Endothelial cell of umbilical vein (primary cell): Measurements from ENCODE around the gene SORCS2. TPM values are rescaled to one million over a fixed set of nuclear protein-coding genes. Genes with fewer than 3 reads are reported as not detected.

ENCODE experiments used
- BruUV-seq: library from RNA; stranded (reverse); fragments of 400-500 nt; replicated peaks from 2 replicates; lab custom pipeline; 2021; lab: Mats Ljungman, UMichigan
- CTCF ChIA-PET: fragments of 300-600, 350-600 bp; sonication (Branson Sonifier 250); formaldehyde crosslinking; loops from one replicate; lab custom pipeline; 2021; ENCODE audit warnings: antibody characterized with exemption, inconsistent platforms; lab: Charles Lee
- POLR2A ChIA-PET: fragments of 300-600, 350-600 bp; sonication (Branson Sonifier 250); formaldehyde crosslinking; loops from one replicate; lab custom pipeline; 2021; ENCODE audit warnings: antibody characterized with exemption, inconsistent platforms; lab: Charles Lee
- DNase-seq: peaks from one replicate; pipeline ENCODE4 v3.0.0-alpha.2; 2011; ENCODE audit warnings: low read depth, low spot score
- FAIRE-seq: peaks from 2 replicates; lab custom pipeline; 2011; peaks lifted over from hg19 to GRCh38; lab: Jason Lieb, UNC
- H2AFZ ChIP-seq: 2 replicates; pipeline ENCODE4 v1.6.0; 2012; ENCODE audit warnings: low read depth, low read length, control low read depth, inconsistent platforms
- H3K27ac ChIP-seq: 2 replicates; pipeline ENCODE4 v1.5.1; 2011; ENCODE audit warnings: low read depth, mild to moderate bottlenecking, control low read depth, low read length, moderate library complexity; ENCODE audit not compliant: insufficient read depth
- H3K27me3 ChIP-seq, 2 experiments: 2 replicates each; pipeline versions ENCODE4 v1.6.0 to v1.6.1; 2011; ENCODE audit warnings: low read length in 2 of 2, mixed read lengths in 1 of 2; ENCODE audit not compliant: control insufficient read depth in 2 of 2, insufficient read depth in 2 of 2
- H3K36me3 ChIP-seq, 2 experiments: 2 replicates in 1 of 2; 3 replicates in 1 of 2; pipeline ENCODE4 v1.5.1; 2011; ENCODE audit warnings: low read length in 2 of 2, mild to moderate bottlenecking in 1 of 2, moderate library complexity in 1 of 2; ENCODE audit not compliant: control insufficient read depth in 2 of 2, insufficient read depth in 2 of 2; ENCODE audit errors: extremely low read depth in 1 of 2
- H3K4me1 ChIP-seq: 3 replicates; pipeline ENCODE4 v1.5.1; 2011; ENCODE audit warnings: mild to moderate bottlenecking, low read length; ENCODE audit not compliant: control insufficient read depth, insufficient read depth; ENCODE audit errors: extremely low read depth
- H3K4me2 ChIP-seq: 2 replicates; pipeline ENCODE4 v1.6.1; 2011; ENCODE audit warnings: low read length, control low read depth, mixed read lengths; ENCODE audit not compliant: insufficient read depth
- H3K4me3 ChIP-seq, 3 experiments: fragments of 200-600 bp in 1 of 3; sonication (generic), shearing (Covaris generic) in 1 of 3; replicated peaks in 1 of 3; 2 replicates each; pipeline ENCODE4 v1.5.1; 2011 to 2016; ENCODE audit warnings: control low read depth in 3 of 3, low read length in 3 of 3, mild to moderate bottlenecking in 2 of 3, inconsistent platforms in 1 of 3, low read depth in 1 of 3, moderate library complexity in 1 of 3; ENCODE audit not compliant: insufficient read depth in 1 of 3
- H3K79me2 ChIP-seq: 2 replicates; pipeline ENCODE4 v1.6.0; 2012; ENCODE audit warnings: low read length, inconsistent platforms; ENCODE audit not compliant: control insufficient read depth, insufficient read depth
- H3K9ac ChIP-seq: replicated peaks from 2 replicates; pipeline ENCODE3; 2011; ENCODE audit warnings: low read length, control low read depth; ENCODE audit not compliant: insufficient read depth; ENCODE audit errors: extremely low read depth
- H3K9me1 ChIP-seq: replicated peaks from 3 replicates; pipeline ENCODE4 v1.6.0; 2011; ENCODE audit warnings: mild to moderate bottlenecking, low read length; ENCODE audit not compliant: control insufficient read depth, insufficient read depth; ENCODE audit errors: extremely low read depth
- H3K9me3 ChIP-seq: replicated peaks from 2 replicates; pipeline ENCODE4 v1.5.1; 2012; ENCODE audit warnings: low read length, inconsistent platforms; ENCODE audit not compliant: control insufficient read depth, insufficient read depth
- H4K20me1 ChIP-seq: replicated peaks from 2 replicates; pipeline ENCODE3; 2011; ENCODE audit warnings: mild to moderate bottlenecking, low read length; ENCODE audit not compliant: control insufficient read depth, insufficient read depth; ENCODE audit errors: extremely low read depth
- CTCF ChIP-seq, 2 donors: IDR thresholded peaks; 1 replicate in 1 of 2; 2 replicates in 1 of 2; pipeline ENCODE4 v1.5.1; 2011; ENCODE audit warnings: low read length in 2 of 2, mild to moderate bottlenecking in 2 of 2, moderate library complexity in 2 of 2, control low read depth in 1 of 2, inconsistent platforms in 1 of 2, low read depth in 1 of 2; ENCODE audit not compliant: insufficient read depth in 1 of 2; ENCODE audit errors: extremely low read depth in 1 of 2
- EZH2 ChIP-seq: IDR thresholded peaks from 2 replicates; pipeline ENCODE4 v1.6.1; 2012; ENCODE audit warnings: borderline replicate concordance, low read depth, mild to moderate bottlenecking, moderate library complexity, low read length, inconsistent platforms; ENCODE audit not compliant: severe bottlenecking
- FOS ChIP-seq: IDR thresholded peaks from 2 replicates; pipeline ENCODE4 v1.6.1; 2011; ENCODE audit warnings: mild to moderate bottlenecking, low read length, moderate library complexity, borderline replicate concordance; ENCODE audit not compliant: insufficient read depth
- GATA2 ChIP-seq: IDR thresholded peaks from 2 replicates; pipeline ENCODE4 v1.7.0; 2011; ENCODE audit warnings: low read depth, mild to moderate bottlenecking, moderate library complexity, mixed read lengths, low read length; ENCODE audit not compliant: insufficient read length, insufficient read depth
- JUN ChIP-seq: IDR thresholded peaks from 2 replicates; pipeline ENCODE4 v1.6.1; 2011; ENCODE audit warnings: borderline replicate concordance, low read depth; ENCODE audit not compliant: insufficient read length, insufficient read depth
- MAX ChIP-seq: IDR thresholded peaks from 2 replicates; pipeline ENCODE4 v1.6.1; 2011; ENCODE audit not compliant: insufficient read depth, insufficient read length
- MYC ChIP-seq: IDR thresholded peaks from one replicate; pipeline ENCODE4 v1.6.1; 2011; ENCODE audit warnings: mild to moderate bottlenecking, low read depth, low read length
- POLR2A ChIP-seq: IDR thresholded peaks from 2 replicates; pipeline ENCODE4 v1.6.1; 2012; ENCODE audit warnings: low read depth, mild to moderate bottlenecking, control low read depth, low read length
- POLR2AphosphoS5 ChIP-seq: IDR thresholded peaks from 2 replicates; pipeline ENCODE4 v1.6.1; 2012; ENCODE audit warnings: low read depth, mild to moderate bottlenecking, control low read depth, low read length, moderate library complexity; ENCODE audit not compliant: insufficient read depth
- dilution Hi-C: fragments of 300-500 bp; cut with MboI; formaldehyde crosslinking; loops from one replicate; pipeline ENCODE4 v1.15.0; 2019; ENCODE audit warnings: low sequenced_read_pairs; ENCODE audit not compliant: extremely low pct_ligation_motif_present
- intact Hi-C: fragments of 100-400 bp; cut with micrococcal nuclease; formaldehyde crosslinking; loops from one replicate; pipeline ENCODE4 v1.10.0; 2022
- polyA plus RNA-seq, 4 experiments: library from polyadenylated mRNA; depleted of rRNA in 3 of 4; stranded (reverse) in 3 of 4; unstranded in 1 of 4; fragments of >200 nt; gene quantifications; 2 replicates each; pipeline versions ENCODE4 v1.2.1 to v1.2.3, GENCODE V29; 2011 to 2012; ENCODE audit warnings: missing spikeins in 1 of 4
- total RNA-seq: library from RNA; stranded (reverse); gene quantifications from 2 replicates; pipeline ENCODE4 v1.2.3, GENCODE V29; 2021

SORCS2 gene
- total and polyA plus RNA-seq, 2 donors (not counting 3 experiments of a cell fraction or from before 2014, with no cell fraction given) = not detected

GRCh38 chr4:7756561-7757355 lies 564.4 kb downstream of the SORCS2 start:
- Histone ChIP-seq H2AFZ (no peak overlapping the region), H3K9me1 (no peaks in the 10 kb centered on the region), H4K20me1 (no peaks in the 10 kb centered on the region), H3K27me3 (no peaks in the 10 kb centered on the region), H3K27ac (no peak overlapping the region), H3K79me2 (no peaks in the 10 kb centered on the region), H3K4me1 (peaks cover 9% of the 10 kb centered on the region), H3K36me3 (peaks cover 8 to 22% of the 10 kb centered on the region in 2 experiments), H3K4me3 (no peak overlapping the region), H3K4me2 (no peak overlapping the region), H3K9me3 (no peaks in the 10 kb centered on the region), H3K9ac (no peak overlapping the region)
- ChIA-PET CTCF (interaction anchor here (1.2 kb wide), 2 partner anchors 46 to 436 kb away, joined by 3 read pairs; no protein-coding TSS in a partner anchor), POLR2A (no interaction called here)
- dilution Hi-C loops (no loop called here), intact Hi-C loops (no loop called here)
- no peak for FAIRE-seq
- DNase-seq = no peak
- no peak for TF ChIP-seq MAX
- TF ChIP-seq MYC = no peak
- no peak for TF ChIP-seq EZH2
- no peak for TF ChIP-seq POLR2AphosphoS5
- no peak for TF ChIP-seq JUN
- no peak for TF ChIP-seq CTCF (IDR thresholded peaks at IDR 0.05; ENCODE audit: extremely low read depth in 1 of 2, insufficient read depth in 1 of 2, low read depth in 1 of 2, low read length in 2 of 2)
- no peak for TF ChIP-seq FOS
- no peak for TF ChIP-seq POLR2A
- no peak for TF ChIP-seq GATA2
- BruUV-seq = no TSS peak
